Fibroblast of lung (primary cell): ENCODE results near the gene BLOC1S4.

Experiments used
- EZH2 ChIP-seq: IDR thresholded peaks from 2 replicates; pipeline ENCODE4 v1.5.1; 2012; ENCODE audit warnings: low read length, control low read depth, mild to moderate bottlenecking; ENCODE audit errors: missing control alignments
- TF ChIP-seq, protein P1 (sequence below), 2 donors: IDR thresholded peaks in 1 of 2; conservative IDR thresholded peaks in 1 of 2; 1 replicate in 1 of 2; 2 replicates in 1 of 2; pipeline ENCODE4 v1.5.1; 2011 to 2012; ENCODE audit warnings: low read length in 2 of 2, control low read depth in 1 of 2, inconsistent platforms in 1 of 2, low read depth in 1 of 2, mild to moderate bottlenecking in 1 of 2

DNA sequence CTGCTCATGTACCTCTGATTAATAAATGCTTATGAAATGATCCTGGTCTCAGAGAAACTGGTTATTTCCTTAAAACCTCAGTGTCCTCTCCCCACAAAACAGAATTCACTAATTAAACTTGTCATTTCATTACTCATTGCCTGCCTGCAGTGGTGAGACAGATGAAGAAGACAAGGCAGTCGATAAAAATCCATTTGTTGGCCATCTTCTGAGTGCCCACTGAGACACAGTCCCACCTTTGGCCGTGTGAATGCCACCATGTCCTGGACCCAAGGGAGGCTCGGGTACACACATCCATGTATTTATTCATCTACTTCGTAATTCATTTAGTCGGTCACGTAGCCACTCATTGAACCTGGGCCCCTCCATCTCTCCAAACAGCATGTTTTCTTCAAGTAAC is 18.8 kb upstream of the BLOC1S4 start:
- TF ChIP-seq, protein P1, sequence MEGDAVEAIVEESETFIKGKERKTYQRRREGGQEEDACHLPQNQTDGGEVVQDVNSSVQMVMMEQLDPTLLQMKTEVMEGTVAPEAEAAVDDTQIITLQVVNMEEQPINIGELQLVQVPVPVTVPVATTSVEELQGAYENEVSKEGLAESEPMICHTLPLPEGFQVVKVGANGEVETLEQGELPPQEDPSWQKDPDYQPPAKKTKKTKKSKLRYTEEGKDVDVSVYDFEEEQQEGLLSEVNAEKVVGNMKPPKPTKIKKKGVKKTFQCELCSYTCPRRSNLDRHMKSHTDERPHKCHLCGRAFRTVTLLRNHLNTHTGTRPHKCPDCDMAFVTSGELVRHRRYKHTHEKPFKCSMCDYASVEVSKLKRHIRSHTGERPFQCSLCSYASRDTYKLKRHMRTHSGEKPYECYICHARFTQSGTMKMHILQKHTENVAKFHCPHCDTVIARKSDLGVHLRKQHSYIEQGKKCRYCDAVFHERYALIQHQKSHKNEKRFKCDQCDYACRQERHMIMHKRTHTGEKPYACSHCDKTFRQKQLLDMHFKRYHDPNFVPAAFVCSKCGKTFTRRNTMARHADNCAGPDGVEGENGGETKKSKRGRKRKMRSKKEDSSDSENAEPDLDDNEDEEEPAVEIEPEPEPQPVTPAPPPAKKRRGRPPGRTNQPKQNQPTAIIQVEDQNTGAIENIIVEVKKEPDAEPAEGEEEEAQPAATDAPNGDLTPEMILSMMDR (conservative IDR thresholded peaks at IDR 0.05 in 1 of 2, IDR thresholded peaks at IDR 0.05 in 1 of 2; ENCODE audit: low read depth in 1 of 2, low read length in 2 of 2), result no peak
- TF ChIP-seq EZH2, result no peak
